Right lobe of liver (tissue), 6 donors: Measurements from ENCODE around the gene GNG5. TPM values are rescaled to one million over a fixed set of nuclear protein-coding genes. Genes with fewer than 3 reads are reported as not detected.
"Not testable (repeated sequence)": the region's sequence is repeated elsewhere in the genome, so short reads cannot be mapped to it uniquely, and the experiment has no call there.

Experiments
- ATAC-seq, 4 donors: fragments of 200-7000 bp; cut with Tn5 transposase; one replicate each; pipeline ENCODE4 v1.9.1; 2020; ENCODE audit warnings: mild to moderate bottlenecking in 4 of 4, moderate library complexity in 4 of 4
- DNase-seq, 3 donors: peaks; one replicate each; pipeline ENCODE4 v3.0.0-alpha.2; 2020
- H3K27ac ChIP-seq, 3 donors: fragments of 200-600 bp; one replicate each; pipeline ENCODE4 v1.8.0; 2022
- H3K27me3 ChIP-seq, 2 donors: fragments of 200-600 bp; one replicate each; pipeline ENCODE4 v1.8.0; 2022
- H3K36me3 ChIP-seq, 4 donors: fragments of 200-600 bp; sonication (generic) in 1 of 4; one replicate each; pipeline versions ENCODE4 v1.5.1 to v1.8.0; 2017 to 2022; ENCODE audit warnings: control low read depth in 1 of 4
- H3K4me1 ChIP-seq, 4 donors: fragments of 200-600 bp; sonication (generic) in 1 of 4; one replicate each; pipeline versions ENCODE4 v1.5.1 to v1.8.0; 2017 to 2022; ENCODE audit warnings: control low read depth in 1 of 4
- H3K4me3 ChIP-seq, 3 donors: fragments of 200-600 bp; one replicate each; pipeline ENCODE4 v1.8.0; 2022
- H3K9me3 ChIP-seq, 4 donors: fragments of 200-600 bp; sonication (generic) in 1 of 4; one replicate each; pipeline versions ENCODE4 v1.5.1 to v1.8.0; 2017 to 2022; ENCODE audit warnings: control low read depth in 1 of 4
- POLR2A ChIP-seq: fragments of 450-650 bp; IDR thresholded peaks from one replicate; pipeline ENCODE4 v1.6.1; 2017; ENCODE audit warnings: antibody characterized with exemption, mild to moderate bottlenecking
- WGBS: methylation state at CpG from one replicate; pipeline ENCODE4 v1.1.6; 2018; ENCODE audit warnings: low coverage, low lambda C conversion rate; ENCODE audit not compliant: insufficient coverage; ENCODE audit errors: missing lambda C conversion rate; 5-methylcytosine and 5-hydroxymethylcytosine counted together
- intact Hi-C, 2 donors: fragments of 100-400 bp; cut with DNase I; formaldehyde crosslinking; loops; one replicate each; pipeline versions ENCODE4 v1.11.2 to v1.14.1; 2022
- total RNA-seq, 6 experiments: library from RNA; depleted of rRNA in 2 of 6; stranded (reverse); fragments of >200 nt in 2 of 6; fragmentation: NEBNext Ultra II Directional in 3 of 6; extraction: Animal tissue kit (Norgen Biotek cat#: 25700) in 3 of 6; gene quantifications; one replicate each; pipeline versions ENCODE4 v1.1.0 to v1.2.4, GENCODE V29; 2016 to 2023
- TF ChIP-seq, protein P1 (sequence below), 4 donors: fragments of 200-600 bp in 3 of 4; fragments of 450-650 bp in 1 of 4; IDR thresholded peaks; one replicate each; pipeline versions ENCODE4 v1.5.1 to v1.8.0; 2016 to 2022; ENCODE audit warnings: antibody characterized with exemption in 4 of 4, mild to moderate bottlenecking in 2 of 4
- donor health status: DM: no; HTN: yes; CAD: no.
- donor health status: DM: no; HTN: no; CAD: no.
- donor health status: DM: no; HTN: no; CAD: no.
- donor health status: DM: no; HTN: yes; CAD: no.
- donor health status: DM: no; HTN: yes; CAD: no.

The GNG5 gene
- total RNA-seq, 6 experiments from 2014 or later: 44.5 to 85.0 (median 54.6) TPM

DNA sequence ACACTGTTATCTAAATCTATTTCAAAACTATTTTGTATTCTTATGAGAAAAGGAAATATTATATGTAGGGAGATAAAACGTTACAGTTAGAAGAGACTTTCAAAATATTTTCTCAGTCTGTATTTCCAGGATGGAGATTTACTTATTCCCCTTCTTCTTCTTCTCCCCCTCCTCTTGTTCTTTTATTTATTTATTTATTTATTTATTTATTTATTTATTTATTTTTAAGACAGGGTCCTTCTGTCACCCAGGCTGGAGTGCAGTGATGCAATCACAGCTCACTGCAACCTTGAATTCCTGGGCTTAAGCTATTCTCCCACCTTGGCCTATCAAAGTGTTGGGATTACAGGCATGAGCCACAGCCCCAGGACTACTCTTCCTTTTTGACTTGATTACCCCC is 30.2 kb downstream of the GNG5 start:
- intact Hi-C loops: no loop called here
- H3K4me1 ChIP-seq: peaks cover 0 to 10% (median 3%) of the 10 kb centered on the region in 4 donors

DNA sequence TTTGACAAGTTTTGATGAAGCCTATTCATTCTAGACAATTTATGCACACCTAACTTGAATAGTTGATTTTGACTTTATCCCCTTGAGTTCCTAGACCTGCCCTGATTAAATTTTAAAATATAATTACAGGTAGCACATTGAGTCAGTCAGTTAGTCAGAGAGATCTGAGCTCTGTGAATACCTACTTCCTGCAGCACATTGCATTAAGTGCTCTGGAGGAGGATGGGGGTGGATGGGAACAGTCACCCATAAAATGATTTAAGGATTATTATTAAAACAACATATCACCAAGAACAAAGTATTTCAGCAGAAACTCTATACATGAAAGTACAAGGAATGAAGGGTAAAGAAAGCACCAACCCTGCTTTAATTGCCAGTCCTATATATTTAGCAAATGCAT is 39.1 kb downstream of the GNG5 start:
- intact Hi-C loops: no loop called here
- H3K36me3 ChIP-seq: no peaks in the 10 kb centered on the region
- no peak for ATAC-seq
- peaks cover 0 to 3% of the 10 kb centered on the region in 2 donors for H3K27me3 ChIP-seq
- H3K9me3 ChIP-seq: no peaks in the 10 kb centered on the region
- DNase-seq: no peak
- H3K4me1 ChIP-seq: no peaks in the 10 kb centered on the region
- H3K27ac ChIP-seq: no peak overlapping the region
- H3K4me3 ChIP-seq: no peak overlapping the region
- TF ChIP-seq, protein P1, sequence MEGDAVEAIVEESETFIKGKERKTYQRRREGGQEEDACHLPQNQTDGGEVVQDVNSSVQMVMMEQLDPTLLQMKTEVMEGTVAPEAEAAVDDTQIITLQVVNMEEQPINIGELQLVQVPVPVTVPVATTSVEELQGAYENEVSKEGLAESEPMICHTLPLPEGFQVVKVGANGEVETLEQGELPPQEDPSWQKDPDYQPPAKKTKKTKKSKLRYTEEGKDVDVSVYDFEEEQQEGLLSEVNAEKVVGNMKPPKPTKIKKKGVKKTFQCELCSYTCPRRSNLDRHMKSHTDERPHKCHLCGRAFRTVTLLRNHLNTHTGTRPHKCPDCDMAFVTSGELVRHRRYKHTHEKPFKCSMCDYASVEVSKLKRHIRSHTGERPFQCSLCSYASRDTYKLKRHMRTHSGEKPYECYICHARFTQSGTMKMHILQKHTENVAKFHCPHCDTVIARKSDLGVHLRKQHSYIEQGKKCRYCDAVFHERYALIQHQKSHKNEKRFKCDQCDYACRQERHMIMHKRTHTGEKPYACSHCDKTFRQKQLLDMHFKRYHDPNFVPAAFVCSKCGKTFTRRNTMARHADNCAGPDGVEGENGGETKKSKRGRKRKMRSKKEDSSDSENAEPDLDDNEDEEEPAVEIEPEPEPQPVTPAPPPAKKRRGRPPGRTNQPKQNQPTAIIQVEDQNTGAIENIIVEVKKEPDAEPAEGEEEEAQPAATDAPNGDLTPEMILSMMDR (IDR thresholded peaks at IDR 0.05): no peak
- no peak for TF ChIP-seq POLR2A

More for the DNA sequence above, 30.2 kb downstream of the GNG5 start:
- H3K4me3 ChIP-seq: no peak overlapping the region
- TF ChIP-seq POLR2A: no peak
- TF ChIP-seq, protein P1 (IDR thresholded peaks at IDR 0.05): no peak
- WGBS: 41% methylated on average over 1 of the region's 1 CpG
- DNase-seq (no peak), ATAC-seq (no peak)
- H3K27me3 ChIP-seq: peaks cover 3 to 8% of the 10 kb centered on the region in 2 donors
- H3K36me3 ChIP-seq: no peaks in the 10 kb centered on the region
- H3K27ac ChIP-seq: no peak overlapping the region
- H3K9me3 ChIP-seq: no peaks in the 10 kb centered on the region

DNA sequence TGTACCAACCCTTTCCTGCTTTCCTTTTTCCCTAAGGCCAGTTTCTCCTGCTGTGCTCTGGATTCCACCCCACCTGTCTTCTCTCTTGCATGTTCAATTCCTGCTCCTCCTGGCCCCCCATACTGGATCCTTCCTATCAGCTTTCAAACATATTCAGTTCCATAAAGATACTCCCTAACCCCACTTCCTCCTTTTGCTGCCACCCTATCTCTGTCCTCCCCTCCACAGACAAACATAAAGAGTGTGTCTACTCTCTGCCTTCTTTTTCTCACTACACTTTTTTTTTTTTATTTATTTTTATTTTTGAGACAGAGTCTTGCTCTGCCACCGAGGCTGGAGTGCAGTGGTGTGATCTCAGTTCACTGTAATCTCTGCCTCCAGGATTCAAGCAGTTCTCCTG is 44.3 kb downstream of the GNG5 start:
- no peaks in the 10 kb centered on the region for H3K9me3 ChIP-seq
- no peak overlapping the region for H3K4me3 ChIP-seq
- TF ChIP-seq, protein P1 (IDR thresholded peaks at IDR 0.05): no peak
- no peak for TF ChIP-seq POLR2A
- intact Hi-C loops: no loop called here
- 75% methylated on average over 1 of the region's 1 CpG for WGBS
- ATAC-seq (no peak), DNase-seq (no peak)
- no peaks in the 10 kb centered on the region for H3K27me3 ChIP-seq
- no peak overlapping the region for H3K27ac ChIP-seq
- no peaks in the 10 kb centered on the region for H3K36me3 ChIP-seq
- no peaks in the 10 kb centered on the region for H3K4me1 ChIP-seq

DNA sequence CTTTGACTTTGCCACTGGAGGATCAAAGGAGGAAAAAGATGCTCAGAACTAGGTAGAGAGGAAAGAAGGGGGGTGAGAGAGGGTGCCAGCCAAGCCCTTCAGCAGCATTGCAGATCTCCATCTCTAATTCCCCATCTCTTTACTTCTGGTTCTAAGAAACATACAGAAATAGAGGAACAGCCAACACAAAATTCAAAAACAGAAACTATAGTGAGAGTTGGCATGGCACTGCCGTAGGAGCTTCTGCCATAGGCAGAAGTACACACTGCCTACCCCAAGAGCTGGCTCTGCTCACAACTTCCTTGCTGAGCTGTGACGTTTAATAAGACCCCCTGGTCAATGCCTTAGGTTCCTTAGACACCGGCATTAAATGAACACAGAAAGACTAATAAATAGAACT is 53.9 kb downstream of the GNG5 start:
- intact Hi-C loops: no loop called here
- ATAC-seq (no peak), DNase-seq (no peak)
- Histone ChIP-seq H3K9me3 (no peaks in the 10 kb centered on the region), H3K27ac (no peak overlapping the region), H3K27me3 (no peaks in the 10 kb centered on the region), H3K4me1 (no peaks in the 10 kb centered on the region), H3K4me3 (no peak overlapping the region), H3K36me3 (no peaks in the 10 kb centered on the region)
- 56% methylated on average over 3 of the region's 3 CpGs for WGBS
- TF ChIP-seq, protein P1 (IDR thresholded peaks at IDR 0.05): no peak

DNA sequence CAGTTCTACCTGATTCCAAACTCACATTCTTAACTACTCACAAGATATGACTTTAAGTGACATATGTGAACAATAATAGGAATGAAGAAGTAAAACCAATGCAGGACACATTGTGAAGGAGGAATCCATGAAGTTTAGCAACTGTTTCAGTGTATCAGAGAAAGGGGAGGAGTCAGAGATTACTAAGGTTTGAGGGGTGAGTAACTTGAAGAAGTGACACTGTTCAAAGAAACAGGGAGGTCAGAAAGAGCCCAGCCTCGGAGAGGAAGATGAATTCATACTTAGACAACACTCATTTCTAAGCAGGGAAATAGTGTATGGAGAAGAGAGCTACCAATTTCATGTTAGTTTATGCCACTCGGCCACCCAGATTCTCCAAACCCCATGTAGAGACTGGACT is 55.5 kb downstream of the GNG5 start:
- ATAC-seq: no peak
- no peaks in the 10 kb centered on the region for H3K9me3 ChIP-seq
- DNase-seq: no peak
- H3K4me1 ChIP-seq: no peaks in the 10 kb centered on the region
- no peak overlapping the region for H3K4me3 ChIP-seq
- WGBS: 65% methylated on average over 2 of the region's 2 CpGs
- TF ChIP-seq POLR2A: no peak
- TF ChIP-seq, protein P1 (IDR thresholded peaks at IDR 0.05): no peak
- intact Hi-C loops: no loop called here
- no peak overlapping the region for H3K27ac ChIP-seq
- H3K27me3 ChIP-seq: no peaks in the 10 kb centered on the region
- no peaks in the 10 kb centered on the region for H3K36me3 ChIP-seq

DNA sequence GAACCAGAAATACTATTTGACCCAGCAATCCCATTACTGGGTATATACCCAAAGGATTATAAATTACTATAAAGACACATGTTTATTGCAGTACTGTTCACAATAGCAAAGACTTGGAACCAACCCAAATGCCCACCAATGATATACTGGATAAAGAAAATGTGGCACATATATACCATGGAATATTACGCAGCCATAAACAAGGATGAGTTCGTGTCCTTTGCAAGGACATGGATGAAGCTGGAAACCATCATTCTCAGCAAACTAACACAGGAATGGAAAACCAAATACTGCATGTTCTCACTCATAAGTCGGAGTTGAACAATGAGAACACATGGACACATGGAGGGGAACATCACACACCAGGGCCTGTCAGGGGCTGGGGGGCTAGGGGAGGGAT is 57.7 kb downstream of the GNG5 start:
- not testable (repeated sequence) for H3K4me1 ChIP-seq, H3K9me3 ChIP-seq, H3K27ac ChIP-seq, ATAC-seq, H3K27me3 ChIP-seq, DNase-seq, H3K4me3 ChIP-seq, H3K36me3 ChIP-seq
- intact Hi-C loops: loop anchor here in 1 of 2 donors (10.0 kb wide), 1 partner anchor 306 kb away; no protein-coding TSS in a partner anchor
- 88% methylated on average over 3 of the region's 3 CpGs for WGBS
